ENCODE measurements around the gene OLFM4.

DNA sequence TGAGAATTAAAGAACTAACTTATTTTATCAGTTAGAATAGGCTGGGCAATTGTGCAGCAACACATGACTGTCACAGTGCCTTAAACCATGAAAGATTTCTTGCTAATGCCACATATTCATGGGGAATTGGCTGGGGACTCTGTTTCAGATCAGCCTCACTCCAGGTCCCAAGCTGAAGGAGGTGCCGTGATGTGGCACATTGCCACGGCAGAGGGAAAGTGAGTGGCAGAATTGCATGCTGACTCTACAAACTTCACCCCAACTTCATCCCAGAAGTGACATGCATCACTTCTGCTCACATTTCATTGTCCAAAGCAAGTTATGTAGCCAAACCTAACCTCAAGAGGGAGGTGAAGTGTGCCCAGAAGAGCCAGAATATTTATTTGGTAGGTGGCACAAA is 37.8 kb downstream of the OLFM4 start:
- TF ChIP-seq SP1 (IDR thresholded peaks at IDR 0.05): no peak
- no peak for TF ChIP-seq ZNF384 (IDR thresholded peaks at IDR 0.05)
- no peak for TF ChIP-seq ELF4 (IDR thresholded peaks at IDR 0.05)
- no peak for TF ChIP-seq TARDBP (IDR thresholded peaks at IDR 0.05)
- TF ChIP-seq FOXM1 (IDR thresholded peaks at IDR 0.05; ENCODE audit: borderline replicate concordance): no peak
- TF ChIP-seq L3MBTL2 (conservative IDR thresholded peaks at IDR 0.05): no peak
- TF ChIP-seq SUZ12 (IDR thresholded peaks at IDR 0.05): no peak
- TF ChIP-seq BHLHE40 (IDR thresholded peaks at IDR 0.05; ENCODE audit: borderline replicate concordance): no peak
- TF ChIP-seq FOXA1 (IDR thresholded peaks at IDR 0.05): no peak
- TF ChIP-seq FOXK2 (IDR thresholded peaks at IDR 0.05): no peak
- no peak for TF ChIP-seq LEF1 (IDR thresholded peaks at IDR 0.05; ENCODE audit: borderline replicate concordance)
- TF ChIP-seq NFRKB (IDR thresholded peaks at IDR 0.05): no peak
- TF ChIP-seq HDGF (IDR thresholded peaks at IDR 0.05; ENCODE audit: borderline replicate concordance): no peak
- no peak for TF ChIP-seq CTBP1 (IDR thresholded peaks at IDR 0.05; ENCODE audit: borderline replicate concordance)

All from HEK293T (cell line).